ENCODE measurements around the gene NUMBL. TPM values are rescaled to one million over a fixed set of nuclear protein-coding genes. Genes with fewer than 3 reads are reported as not detected.

NUMBL gene
- total and polyA plus RNA-seq, 4 donors = 19.0 to 66.5 (median 35.1) TPM

GRCh38 chr19:40726279-40726678 is 35.8 kb upstream of the NUMBL start:
- 80% methylated on average over 1 of the region's 4 CpGs for WGBS (ENCODE audit: insufficient coverage)
- Histone ChIP-seq H3K4me3 (ENCODE audit: low read depth, low read length) (no peak overlapping the region), H3K9me3 (ENCODE audit: control insufficient read depth, insufficient read depth, low read length) (no peaks in the 10 kb centered on the region), H3K27me3 (ENCODE audit: control insufficient read depth, insufficient read depth, low read length) (no peaks in the 10 kb centered on the region), H3K36me3 (ENCODE audit: control insufficient read depth, insufficient read depth, low read length) (peaks cover 66% of the 10 kb centered on the region), H3K4me1 (ENCODE audit: control insufficient read depth, insufficient read depth, low read length) (peaks cover 5% of the 10 kb centered on the region), H3K27ac (ENCODE audit: low read depth, low read length) (no peak overlapping the region)
- no peak for DNase-seq (ENCODE audit: low read depth in 4 of 6, low spot score in 6 of 6)

- no peak overlapping the region for H3K4me3 ChIP-seq (ENCODE audit: low read depth, low read length)
- H3K27ac ChIP-seq (ENCODE audit: low read depth, low read length) = no peak overlapping the region
- 94% methylated on average over 2 of the region's 3 CpGs for WGBS (ENCODE audit: insufficient coverage)
- H3K4me1 ChIP-seq (ENCODE audit: control insufficient read depth, insufficient read depth, low read length) = peaks cover 10% of the 10 kb centered on the region
- no peaks in the 10 kb centered on the region for H3K27me3 ChIP-seq (ENCODE audit: control insufficient read depth, insufficient read depth, low read length)
- no peaks in the 10 kb centered on the region for H3K9me3 ChIP-seq (ENCODE audit: control insufficient read depth, insufficient read depth, low read length)
- no peak for DNase-seq (ENCODE audit: low read depth in 4 of 6, low spot score in 6 of 6)
- peaks cover 56% of the 10 kb centered on the region for H3K36me3 ChIP-seq (ENCODE audit: control insufficient read depth, insufficient read depth, low read length)
Observed at GRCh38 chr19:40724855-40725254, 34.4 kb upstream of the NUMBL start.

GRCh38 chr19:40724315-40724714 is 33.9 kb upstream of the NUMBL start:
- no peaks in the 10 kb centered on the region for H3K9me3 ChIP-seq (ENCODE audit: control insufficient read depth, insufficient read depth, low read length)
- no peak for DNase-seq (ENCODE audit: low read depth in 4 of 6, low spot score in 6 of 6)
- no peak overlapping the region for H3K27ac ChIP-seq (ENCODE audit: low read depth, low read length)
- WGBS (ENCODE audit: insufficient coverage) = 91% methylated on average over 4 of the region's 4 CpGs
- peaks cover 15% of the 10 kb centered on the region for H3K4me1 ChIP-seq (ENCODE audit: control insufficient read depth, insufficient read depth, low read length)
- no peaks in the 10 kb centered on the region for H3K27me3 ChIP-seq (ENCODE audit: control insufficient read depth, insufficient read depth, low read length)
- H3K36me3 ChIP-seq (ENCODE audit: control insufficient read depth, insufficient read depth, low read length) = peaks cover 50% of the 10 kb centered on the region
- no peak overlapping the region for H3K4me3 ChIP-seq (ENCODE audit: low read depth, low read length)

- no peaks in the 10 kb centered on the region for H3K27me3 ChIP-seq (ENCODE audit: control insufficient read depth, insufficient read depth, low read length)
- 85% methylated on average over 3 of the region's 5 CpGs for WGBS (ENCODE audit: insufficient coverage)
- H3K36me3 ChIP-seq (ENCODE audit: control insufficient read depth, insufficient read depth, low read length) = peaks cover 49% of the 10 kb centered on the region
- no peak for DNase-seq (ENCODE audit: low read depth in 4 of 6, low spot score in 6 of 6)
- H3K4me3 ChIP-seq (ENCODE audit: low read depth, low read length) = no peak overlapping the region
- no peaks in the 10 kb centered on the region for H3K9me3 ChIP-seq (ENCODE audit: control insufficient read depth, insufficient read depth, low read length)
- H3K27ac ChIP-seq (ENCODE audit: low read depth, low read length) = no peak overlapping the region
- H3K4me1 ChIP-seq (ENCODE audit: control insufficient read depth, insufficient read depth, low read length) = peaks cover 21% of the 10 kb centered on the region
Observed at GRCh38 chr19:40723661-40724254, 33.3 kb upstream of the NUMBL start.

- Histone ChIP-seq H3K4me1 (ENCODE audit: control insufficient read depth, insufficient read depth, low read length) (peaks cover 36% of the 10 kb centered on the region), H3K36me3 (ENCODE audit: control insufficient read depth, insufficient read depth, low read length) (peaks cover 40% of the 10 kb centered on the region), H3K9me3 (ENCODE audit: control insufficient read depth, insufficient read depth, low read length) (no peaks in the 10 kb centered on the region), H3K27me3 (ENCODE audit: control insufficient read depth, insufficient read depth, low read length) (no peaks in the 10 kb centered on the region), H3K4me3 (ENCODE audit: low read depth, low read length) (no peak overlapping the region), H3K27ac (ENCODE audit: low read depth, low read length) (no peak overlapping the region)
- 92% methylated on average over 2 of the region's 9 CpGs for WGBS (ENCODE audit: insufficient coverage)
- no peak for DNase-seq (ENCODE audit: low read depth in 4 of 6, low spot score in 6 of 6)
Observed at GRCh38 chr19:40721936-40722661, 31.6 kb upstream of the NUMBL start.

- Histone ChIP-seq H3K9me3 (ENCODE audit: control insufficient read depth, insufficient read depth, low read length) (no peaks in the 10 kb centered on the region), H3K4me1 (ENCODE audit: control insufficient read depth, insufficient read depth, low read length) (peaks cover 41% of the 10 kb centered on the region), H3K27ac (ENCODE audit: low read depth, low read length) (no peak overlapping the region), H3K27me3 (ENCODE audit: control insufficient read depth, insufficient read depth, low read length) (no peaks in the 10 kb centered on the region), H3K4me3 (ENCODE audit: low read depth, low read length) (no peak overlapping the region), H3K36me3 (ENCODE audit: control insufficient read depth, insufficient read depth, low read length) (peaks cover 33% of the 10 kb centered on the region)
- DNase-seq (ENCODE audit: low read depth in 4 of 6, low spot score in 6 of 6) = no peak
- WGBS (ENCODE audit: insufficient coverage) = 100% methylated on average over 4 of the region's 6 CpGs
Observed at GRCh38 chr19:40721140-40721486, 30.7 kb upstream of the NUMBL start.

DNA sequence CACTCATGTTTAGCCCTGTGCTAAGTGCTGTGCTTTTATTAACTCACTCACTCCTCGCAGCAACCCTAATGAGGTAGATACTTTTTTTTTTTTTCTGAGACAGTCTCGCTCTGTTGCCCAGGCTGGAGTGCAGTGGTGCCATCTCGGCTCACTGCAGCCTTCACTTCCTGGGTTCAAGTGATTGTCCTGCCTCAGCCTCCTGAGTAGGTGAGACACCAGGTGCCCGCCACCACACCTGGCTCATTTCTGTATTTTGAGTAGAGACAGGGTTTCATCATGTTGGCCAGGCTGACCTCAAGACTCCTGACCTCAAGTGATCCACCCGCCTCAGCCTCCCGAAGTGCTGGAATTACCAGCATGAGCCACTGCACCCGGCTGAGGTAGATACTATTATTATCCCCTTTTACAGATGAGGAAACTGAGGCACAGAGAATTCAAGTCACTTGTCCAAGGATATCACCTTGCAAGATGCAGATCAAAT is 29.0 kb upstream of the NUMBL start:
- WGBS (ENCODE audit: insufficient coverage) = 68% methylated on average over 4 of the region's 7 CpGs
- Histone ChIP-seq H3K27ac (ENCODE audit: low read depth, low read length) (no peak overlapping the region), H3K4me3 (ENCODE audit: low read depth, low read length) (peak overlapping the region; percentile 90), H3K9me3 (ENCODE audit: control insufficient read depth, insufficient read depth, low read length) (no peaks in the 10 kb centered on the region), H3K4me1 (ENCODE audit: control insufficient read depth, insufficient read depth, low read length) (peaks cover 51% of the 10 kb centered on the region), H3K27me3 (ENCODE audit: control insufficient read depth, insufficient read depth, low read length) (no peaks in the 10 kb centered on the region), H3K36me3 (ENCODE audit: control insufficient read depth, insufficient read depth, low read length) (peaks cover 22% of the 10 kb centered on the region)
- DNase-seq (ENCODE audit: low read depth in 4 of 6, low spot score in 6 of 6) = no peak

DNA sequence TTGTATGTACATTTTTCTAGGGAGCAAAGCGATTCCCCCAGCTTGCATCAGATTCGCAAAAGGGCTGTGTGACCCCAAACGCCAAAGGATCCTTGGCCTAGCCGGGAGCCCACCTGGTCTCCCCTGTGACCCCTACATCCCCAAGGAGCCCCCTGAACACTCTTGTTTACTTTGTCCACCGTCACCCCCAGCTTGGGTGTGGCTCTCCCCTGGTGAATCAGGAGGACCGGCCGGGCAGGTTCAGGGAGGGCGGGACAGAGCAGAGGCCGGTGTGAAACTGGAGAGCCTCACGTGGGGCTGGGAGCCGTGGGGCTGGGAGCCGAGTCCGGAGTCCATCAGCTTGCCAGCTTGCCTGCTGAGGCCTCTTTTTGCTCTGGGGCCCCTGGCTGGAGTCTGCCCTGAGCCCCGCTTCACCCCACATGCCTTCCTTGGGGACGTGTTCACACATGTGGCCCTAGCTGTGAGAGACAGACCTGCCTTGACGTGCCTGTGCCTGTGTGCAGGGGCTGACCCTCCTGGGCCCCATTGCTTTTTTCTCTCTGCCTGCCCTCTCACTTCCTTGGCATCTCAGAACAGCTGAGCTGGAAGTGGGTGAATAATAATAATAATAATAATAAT is 28.4 kb upstream of the NUMBL start:
- Histone ChIP-seq H3K36me3 (ENCODE audit: control insufficient read depth, insufficient read depth, low read length) (peaks cover 20% of the 10 kb centered on the region), H3K4me1 (ENCODE audit: control insufficient read depth, insufficient read depth, low read length) (peaks cover 56% of the 10 kb centered on the region), H3K9me3 (ENCODE audit: control insufficient read depth, insufficient read depth, low read length) (no peaks in the 10 kb centered on the region), H3K27me3 (ENCODE audit: control insufficient read depth, insufficient read depth, low read length) (no peaks in the 10 kb centered on the region), H3K27ac (ENCODE audit: low read depth, low read length) (peak overlapping the region; percentile 65), H3K4me3 (ENCODE audit: low read depth, low read length) (peak overlapping the region; percentile 90)
- peak in 1 of 6 donors; percentile 28 for DNase-seq (ENCODE audit: low read depth in 4 of 6, low spot score in 6 of 6)
- WGBS (ENCODE audit: insufficient coverage) = under 1% methylated on average over 15 of the region's 16 CpGs

DNA sequence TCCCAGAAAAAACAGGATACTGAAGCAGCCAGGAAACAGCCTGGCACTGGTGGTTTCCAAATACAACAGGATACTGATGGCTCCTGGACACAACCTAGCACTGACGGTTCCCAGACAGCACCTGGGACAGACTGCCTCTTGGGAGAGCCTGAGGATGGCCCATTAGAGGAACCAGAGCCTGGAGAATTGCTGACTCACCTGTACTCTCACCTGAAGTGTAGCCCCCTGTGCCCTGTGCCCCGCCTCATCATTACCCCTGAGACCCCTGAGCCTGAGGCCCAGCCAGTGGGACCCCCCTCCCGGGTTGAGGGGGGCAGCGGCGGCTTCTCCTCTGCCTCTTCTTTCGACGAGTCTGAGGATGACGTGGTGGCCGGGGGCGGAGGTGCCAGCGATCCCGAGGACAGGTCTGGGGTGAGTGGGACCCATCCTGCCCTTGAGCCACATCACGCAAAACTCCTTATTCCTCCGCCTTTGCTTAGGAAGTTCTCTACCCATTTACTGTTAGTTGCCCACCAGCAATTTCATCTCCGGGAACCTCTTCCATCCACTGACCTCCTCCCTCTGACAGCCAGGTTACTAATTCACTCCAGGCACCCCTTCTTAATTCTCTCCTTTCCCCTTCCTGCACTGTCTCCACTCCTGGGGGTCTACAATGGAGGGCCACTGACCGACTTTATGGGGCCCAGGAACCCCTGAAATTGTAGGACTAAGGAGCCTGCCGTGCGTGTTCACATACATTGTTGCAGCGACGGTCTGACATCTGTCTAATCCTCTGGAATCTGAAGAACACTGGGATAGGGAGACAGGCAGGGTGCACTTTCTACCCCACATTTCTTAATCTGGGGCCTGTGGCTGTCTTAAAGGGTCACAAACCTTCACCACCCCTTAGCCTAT is 27.7 kb upstream of the NUMBL start:
- Histone ChIP-seq H3K27me3 (ENCODE audit: control insufficient read depth, insufficient read depth, low read length) (no peaks in the 10 kb centered on the region), H3K36me3 (ENCODE audit: control insufficient read depth, insufficient read depth, low read length) (peaks cover 16% of the 10 kb centered on the region), H3K9me3 (ENCODE audit: control insufficient read depth, insufficient read depth, low read length) (no peaks in the 10 kb centered on the region), H3K27ac (ENCODE audit: low read depth, low read length) (peak overlapping the region; percentile 79), H3K4me3 (ENCODE audit: low read depth, low read length) (peak overlapping the region; percentile 90), H3K4me1 (ENCODE audit: control insufficient read depth, insufficient read depth, low read length) (peaks cover 58% of the 10 kb centered on the region)
- no peak for DNase-seq (ENCODE audit: low read depth in 4 of 6, low spot score in 6 of 6)
- 39% methylated on average over 15 of the region's 20 CpGs for WGBS (ENCODE audit: insufficient coverage)

All from spinal cord (tissue), 10 donors.